Neuronal stem cell (in vitro differentiated cells): ENCODE measurements around the gene SH3PXD2A. TPM values are rescaled to one million over a fixed set of nuclear protein-coding genes. Genes with fewer than 3 reads are reported as not detected.

Experiments
- DNase-seq: peaks from one replicate; pipeline ENCODE4 v3.0.0-alpha.2; 2013; ENCODE audit warnings: low spot score
- H2AFZ ChIP-seq: one replicate; pipeline ENCODE4 v1.6.1; 2013; ENCODE audit warnings: mild to moderate bottlenecking, low read length, inconsistent platforms
- H2AK5ac ChIP-seq: 2 replicates; pipeline ENCODE4 v1.6.1; 2013; ENCODE audit warnings: low read depth, mild to moderate bottlenecking, inconsistent platforms, low read length, moderate library complexity, mixed read lengths
- H2BK120ac ChIP-seq: 2 replicates; pipeline ENCODE4 v1.6.1; 2013; ENCODE audit warnings: low read depth, mild to moderate bottlenecking, inconsistent platforms, low read length, moderate library complexity, mixed read lengths
- H2BK12ac ChIP-seq: one replicate; pipeline ENCODE4 v1.6.1; 2013; ENCODE audit warnings: low read length, inconsistent platforms
- H2BK15ac ChIP-seq: 2 replicates; pipeline ENCODE4 v1.6.1; 2013; ENCODE audit warnings: mild to moderate bottlenecking, low read length, inconsistent platforms, mixed read lengths
- H2BK5ac ChIP-seq: one replicate; pipeline ENCODE4 v1.6.1; 2013; ENCODE audit warnings: inconsistent platforms, mild to moderate bottlenecking, low read length, moderate library complexity
- H3K14ac ChIP-seq: one replicate; pipeline ENCODE4 v1.6.1; 2013; ENCODE audit warnings: low read length, inconsistent platforms
- H3K18ac ChIP-seq: 2 replicates; pipeline ENCODE4 v1.6.1; 2013; ENCODE audit warnings: low read length, inconsistent platforms
- H3K23ac ChIP-seq: 2 replicates; pipeline ENCODE4 v1.6.1; 2013; ENCODE audit warnings: low read depth, mild to moderate bottlenecking, mixed read lengths, low read length, inconsistent platforms; ENCODE audit not compliant: poor library complexity
- H3K27ac ChIP-seq: replicated peaks from 3 replicates; pipeline ENCODE4 v1.5.1; 2013; ENCODE audit warnings: low read length, inconsistent platforms
- H3K27me3 ChIP-seq, 3 experiments: 2 replicates each; pipeline ENCODE4 v1.6.1; 2013; ENCODE audit warnings: low read length in 3 of 3, mild to moderate bottlenecking in 2 of 3, inconsistent platforms in 1 of 3, low read depth in 1 of 3, mixed read lengths in 1 of 3, moderate library complexity in 1 of 3; ENCODE audit not compliant: control insufficient read depth in 3 of 3, insufficient read depth in 3 of 3
- H3K36me3 ChIP-seq, 2 donors: replicated peaks in 1 of 2; 2 replicates each; pipeline ENCODE4 v1.6.1; 2013; ENCODE audit warnings: low read length in 2 of 2; ENCODE audit not compliant: control insufficient read depth in 2 of 2, insufficient read depth in 2 of 2
- H3K4ac ChIP-seq: 2 replicates; pipeline ENCODE4 v1.6.1; 2013; ENCODE audit warnings: inconsistent platforms, mild to moderate bottlenecking, low read length, moderate library complexity
- H3K4me1 ChIP-seq, 2 donors: 1 replicate in 1 of 2; 2 replicates in 1 of 2; pipeline ENCODE4 v1.6.1; 2013; ENCODE audit warnings: low read length in 2 of 2, low read depth in 1 of 2; ENCODE audit not compliant: control insufficient read depth in 2 of 2, insufficient read depth in 1 of 2
- H3K4me2 ChIP-seq: one replicate; pipeline ENCODE4 v1.6.1; 2013; ENCODE audit warnings: mild to moderate bottlenecking, low read length, inconsistent platforms; ENCODE audit not compliant: insufficient read depth, poor library complexity, severe bottlenecking
- H3K4me3 ChIP-seq, 2 donors: 2 replicates each; pipeline ENCODE4 v1.5.1; 2013; ENCODE audit warnings: low read length in 2 of 2, mild to moderate bottlenecking in 2 of 2, inconsistent platforms in 1 of 2, moderate library complexity in 1 of 2
- H3K79me1 ChIP-seq: one replicate; pipeline ENCODE4 v1.6.1; 2013; ENCODE audit warnings: low read depth, mild to moderate bottlenecking, inconsistent platforms, low read length, moderate library complexity
- H3K9ac ChIP-seq: one replicate; pipeline ENCODE4 v1.6.1; 2013; ENCODE audit warnings: mild to moderate bottlenecking, low read depth, low read length, inconsistent platforms; ENCODE audit not compliant: poor library complexity
- H3K9me3 ChIP-seq, 2 donors: replicated peaks in 1 of 2; 2 replicates each; pipeline versions ENCODE3 to v1.6.1; 2013; ENCODE audit warnings: low read length in 2 of 2, mild to moderate bottlenecking in 2 of 2, inconsistent platforms in 1 of 2, low read depth in 1 of 2, mixed read lengths in 1 of 2, moderate library complexity in 1 of 2; ENCODE audit not compliant: control insufficient read depth in 2 of 2, insufficient read depth in 1 of 2
- H4K8ac ChIP-seq: one replicate; pipeline ENCODE4 v1.6.1; 2013; ENCODE audit warnings: low read depth, mild to moderate bottlenecking, inconsistent platforms, low read length, moderate library complexity
- H4K91ac ChIP-seq: one replicate; pipeline ENCODE4 v1.6.1; 2013; ENCODE audit warnings: low read length, low read depth, mild to moderate bottlenecking, inconsistent platforms; ENCODE audit not compliant: poor library complexity
- WGBS, 2 donors: extraction: QIAGEN DNeasy Blood & Tissue Kit; methylation state at CpG; one replicate each; pipeline ENCODE4 v1.1.7; 2013; ENCODE audit warnings: missing lambda C conversion rate in 2 of 2, mixed read lengths in 1 of 2; ENCODE audit not compliant: insufficient read length in 2 of 2, insufficient replicate concordance in 1 of 2; ENCODE audit errors: extremely low coverage in 2 of 2; 5-methylcytosine and 5-hydroxymethylcytosine counted together
- small RNA-seq: library from polyadenylated mRNA; stranded (forward); fragments of <200 nt; extraction: miRNeasy Mini kit (QIAGEN cat#:217004); gene quantifications from one replicate; pipeline ENCODE3, GENCODE V24; 2013; ENCODE audit not compliant: insufficient read depth

The SH3PXD2A gene

GRCh38 chr10:103545771-103546281, 309.6 kb downstream of the SH3PXD2A start:
- no peak overlapping the region for H2BK120ac ChIP-seq
- peaks cover 0 to 22% (median 0%) of the 10 kb centered on the region in 3 experiments for H3K27me3 ChIP-seq
- no peak overlapping the region for H3K14ac ChIP-seq
- no peak overlapping the region for H3K23ac ChIP-seq
- no CpG with 5 or more reads among the region's 4 CpGs for WGBS, 2 donors
- H3K9ac ChIP-seq: no peak overlapping the region
- H2AFZ ChIP-seq: no peak overlapping the region
- no peaks in the 10 kb centered on the region for H3K36me3 ChIP-seq
- peaks cover 4 to 12% of the 10 kb centered on the region in 2 donors for H3K4me1 ChIP-seq
- H2BK15ac ChIP-seq: no peak overlapping the region
- H4K91ac ChIP-seq: peak overlapping the region; percentile 33
- H2AK5ac ChIP-seq: peak overlapping the region; percentile 1
- no peak overlapping the region for H2BK12ac ChIP-seq
- no peak overlapping the region for H3K4ac ChIP-seq
- no peak overlapping the region for H3K4me2 ChIP-seq
- no peak overlapping the region for H3K18ac ChIP-seq
- H3K79me1 ChIP-seq: no peaks in the 10 kb centered on the region
- H4K8ac ChIP-seq: no peak overlapping the region
- DNase-seq: no peak
- H3K9me3 ChIP-seq: no peaks in the 10 kb centered on the region
- H2BK5ac ChIP-seq: no peak overlapping the region
- H3K4me3 ChIP-seq: no peak overlapping the region
- H3K27ac ChIP-seq: no peak overlapping the region

- Histone ChIP-seq H4K91ac (no peak overlapping the region), H2BK5ac (no peak overlapping the region), H3K4me1 (peaks cover 4 to 12% of the 10 kb centered on the region in 2 donors), H2BK120ac (no peak overlapping the region), H3K9me3 (no peaks in the 10 kb centered on the region), H3K27me3 (peaks cover 0 to 22% (median 0%) of the 10 kb centered on the region in 3 experiments), H3K23ac (no peak overlapping the region), H3K14ac (no peak overlapping the region), H4K8ac (no peak overlapping the region), H2BK15ac (no peak overlapping the region), H3K27ac (no peak overlapping the region), H3K18ac (no peak overlapping the region), H2BK12ac (no peak overlapping the region), H3K4ac (no peak overlapping the region), H3K4me2 (no peak overlapping the region), H3K9ac (no peak overlapping the region), H3K79me1 (no peaks in the 10 kb centered on the region), H3K36me3 (no peaks in the 10 kb centered on the region), H2AK5ac (peak overlapping the region; percentile 1), H2AFZ (no peak overlapping the region), H3K4me3 (no peak overlapping the region)
- no CpG with 5 or more reads among the region's 1 CpG for WGBS, 2 donors
- no peak for DNase-seq
Observed at GRCh38 chr10:103545366-103545765, 310.0 kb downstream of the SH3PXD2A start.

GRCh38 chr10:103544657-103545310, 310.6 kb downstream of the SH3PXD2A start:
- Histone ChIP-seq H3K4me2 (no peak overlapping the region), H4K91ac (no peak overlapping the region), H4K8ac (no peak overlapping the region), H3K4me1 (peaks cover 4 to 12% of the 10 kb centered on the region in 2 donors), H3K14ac (no peak overlapping the region), H3K27me3 (peaks cover 0 to 22% (median 0%) of the 10 kb centered on the region in 3 experiments), H2AK5ac (no peak overlapping the region), H3K9me3 (no peaks in the 10 kb centered on the region), H3K23ac (no peak overlapping the region), H3K27ac (no peak overlapping the region), H3K79me1 (no peaks in the 10 kb centered on the region), H2BK120ac (no peak overlapping the region), H3K4ac (no peak overlapping the region), H3K18ac (no peak overlapping the region), H3K36me3 (no peaks in the 10 kb centered on the region), H2BK12ac (no peak overlapping the region), H3K4me3 (no peak overlapping the region), H2AFZ (no peak overlapping the region), H2BK15ac (no peak overlapping the region), H2BK5ac (no peak overlapping the region), H3K9ac (no peak overlapping the region)
- no CpG with 5 or more reads among the region's 8 CpGs for WGBS, 2 donors
- no peak for DNase-seq

Small RNAs within 50 kb of the gene (small RNA-seq; reads per million reads assigned to genes)
- gene RF00019: not detected
